WTC11 (cell line): ENCODE measurements around the gene SH3BP5. TPM values are rescaled to one million over a fixed set of nuclear protein-coding genes. Genes with fewer than 3 reads are reported as not detected.
A peak's percentile ranks its signal among the peaks of the same experiment; 100 is the strongest.

Source experiments
- ATAC-seq: fragments of 200-7000 bp; cut with Tn5 transposase; 2 replicates; pipeline ENCODE4 v1.10.0; 2021; ENCODE audit warnings: mild to moderate bottlenecking, moderate library complexity
- CTCF ChIA-PET: fragments of 300-600 bp; sonication (Branson Sonifier 250); formaldehyde crosslinking; loops from one replicate; lab custom pipeline; 2021; ENCODE audit warnings: antibody characterized with exemption; lab: Charles Lee
- POLR2A ChIA-PET: fragments of 350-600 bp; sonication (Branson Sonifier 250); formaldehyde crosslinking; loops from one replicate; lab custom pipeline; 2021; ENCODE audit warnings: antibody characterized with exemption; lab: Charles Lee
- DNase-seq: peaks from one replicate; pipeline ENCODE4 v3.0.0; 2021; ENCODE audit warnings: low spot score
- H3K27ac Mint-ChIP-seq: 2 replicates; pipeline ENCODE4 v1.8.0; 2021; ENCODE audit warnings: mixed read lengths
- H3K27me3 Mint-ChIP-seq: 2 replicates; pipeline ENCODE4 v1.8.0; 2021; ENCODE audit warnings: low read depth, mild to moderate bottlenecking, moderate library complexity, mixed read lengths
- H3K36me3 Mint-ChIP-seq: 2 replicates; pipeline ENCODE4 v1.8.0; 2021; ENCODE audit warnings: mixed read lengths
- H3K4me1 Mint-ChIP-seq: 2 replicates; pipeline ENCODE4 v1.8.0; 2022; ENCODE audit warnings: mixed read lengths
- H3K4me3 Mint-ChIP-seq: 2 replicates; pipeline ENCODE4 v1.8.0; 2021; ENCODE audit warnings: mild to moderate bottlenecking, moderate library complexity, mixed read lengths
- H3K9me3 Mint-ChIP-seq: 2 replicates; pipeline ENCODE4 v1.8.0; 2021; ENCODE audit warnings: mixed read lengths
- ATF1 ChIP-seq: sonication (generic); formaldehyde crosslinking; IDR thresholded peaks from 2 replicates; pipeline ENCODE4 v1.8.1; 2023; ENCODE audit warnings: mild to moderate bottlenecking, moderate library complexity, missing genetic modification reagents
- CDX4 ChIP-seq: fragments of 250-450 bp; sonication (Bioruptor Pico); IDR thresholded peaks from 2 replicates; pipeline ENCODE4 v1.9.0; 2021; ENCODE audit warnings: moderate library complexity, mild to moderate bottlenecking, inconsistent platforms, borderline replicate concordance
- CREB1 ChIP-seq: sonication (generic); formaldehyde crosslinking; IDR thresholded peaks from 2 replicates; pipeline ENCODE4 v1.8.0; 2023; ENCODE audit warnings: mild to moderate bottlenecking, missing genetic modification reagents
- E2F1 ChIP-seq: sonication (generic); formaldehyde crosslinking; IDR thresholded peaks from 2 replicates; pipeline ENCODE4 v1.8.0; 2022; ENCODE audit warnings: mild to moderate bottlenecking, missing genetic modification reagents
- EMX1 ChIP-seq: fragments of 250-450 bp; sonication (Bioruptor Pico); IDR thresholded peaks from 2 replicates; pipeline ENCODE4 v1.8.0; 2021; ENCODE audit warnings: mild to moderate bottlenecking
- ESRRA ChIP-seq: sonication (generic); formaldehyde crosslinking; IDR thresholded peaks from 2 replicates; pipeline ENCODE4 v1.8.1; 2022; ENCODE audit warnings: mild to moderate bottlenecking, missing genetic modification reagents, borderline replicate concordance
- FOXK1 ChIP-seq: sonication (generic); formaldehyde crosslinking; IDR thresholded peaks from 2 replicates; pipeline ENCODE4 v1.8.0; 2022; ENCODE audit warnings: mild to moderate bottlenecking, moderate library complexity, missing genetic modification reagents
- HMGA2 ChIP-seq: fragments of 250-450 bp; sonication (Bioruptor Pico); IDR thresholded peaks from 2 replicates; pipeline ENCODE4 v1.4.0; 2021; ENCODE audit warnings: mild to moderate bottlenecking, moderate library complexity
- HMGXB4 ChIP-seq: sonication (generic); formaldehyde crosslinking; IDR thresholded peaks from 2 replicates; pipeline ENCODE4 v1.8.1; 2023; ENCODE audit warnings: mild to moderate bottlenecking, moderate library complexity, missing genetic modification reagents
- JAZF1 ChIP-seq: fragments of 250-450 bp; sonication (Bioruptor Pico); IDR thresholded peaks from 2 replicates; pipeline ENCODE4 v1.9.0; 2021; ENCODE audit warnings: moderate library complexity, mild to moderate bottlenecking, inconsistent platforms
- JUN ChIP-seq: sonication (generic); formaldehyde crosslinking; IDR thresholded peaks from 2 replicates; pipeline ENCODE4 v1.8.0; 2023; ENCODE audit warnings: mild to moderate bottlenecking, missing genetic modification reagents
- NFATC4 ChIP-seq: fragments of 250-450 bp; sonication (Bioruptor Pico); IDR thresholded peaks from 2 replicates; pipeline ENCODE4 v1.9.0; 2021; ENCODE audit warnings: mild to moderate bottlenecking
- NR3C1 ChIP-seq: sonication (generic); formaldehyde crosslinking; conservative IDR thresholded peaks from 2 replicates; pipeline ENCODE4 v1.8.1; 2023; ENCODE audit warnings: low read depth, mild to moderate bottlenecking, missing genetic modification reagents
- PREB ChIP-seq: sonication (generic); formaldehyde crosslinking; IDR thresholded peaks from 2 replicates; pipeline ENCODE4 v1.8.1; 2022; ENCODE audit warnings: mild to moderate bottlenecking, missing genetic modification reagents, moderate library complexity, borderline replicate concordance
- TCF7 ChIP-seq: sonication (generic); formaldehyde crosslinking; IDR thresholded peaks from 2 replicates; pipeline ENCODE4 v1.8.0; 2022; ENCODE audit warnings: mild to moderate bottlenecking, low read depth, missing genetic modification reagents, moderate library complexity
- TEAD1 ChIP-seq: sonication (generic); formaldehyde crosslinking; IDR thresholded peaks from 2 replicates; pipeline ENCODE4 v1.8.0; 2022; ENCODE audit warnings: mild to moderate bottlenecking, missing genetic modification reagents
- ZBTB21 ChIP-seq: sonication (generic); formaldehyde crosslinking; IDR thresholded peaks from 2 replicates; pipeline ENCODE4 v1.8.1; 2023; ENCODE audit warnings: mild to moderate bottlenecking, missing genetic modification reagents, borderline replicate concordance
- ZMAT4 ChIP-seq: fragments of 250-450 bp; sonication (Bioruptor Pico); IDR thresholded peaks from 2 replicates; pipeline ENCODE4 v1.9.0; 2021; ENCODE audit warnings: mild to moderate bottlenecking
- ZNF121 ChIP-seq: sonication (generic); formaldehyde crosslinking; IDR thresholded peaks from 2 replicates; pipeline ENCODE4 v1.8.0; 2023; ENCODE audit warnings: missing genetic modification reagents
- ZNF232 ChIP-seq: sonication (generic); formaldehyde crosslinking; IDR thresholded peaks from 2 replicates; pipeline ENCODE4 v1.8.0; 2022; ENCODE audit warnings: mild to moderate bottlenecking, missing genetic modification reagents
- ZNF281 ChIP-seq: sonication (generic); formaldehyde crosslinking; IDR thresholded peaks from 2 replicates; pipeline ENCODE4 v1.8.0; 2023; ENCODE audit warnings: mild to moderate bottlenecking, missing genetic modification reagents
- ZNF423 ChIP-seq: fragments of 250-450 bp; sonication (Bioruptor Pico); IDR thresholded peaks from 2 replicates; pipeline ENCODE4 v2.1.2; 2022; ENCODE audit warnings: mild to moderate bottlenecking, moderate library complexity
- ZSCAN18 ChIP-seq: fragments of 250-450 bp; sonication (Bioruptor Pico); IDR thresholded peaks from 2 replicates; pipeline ENCODE4 v2.1.2; 2022; ENCODE audit warnings: mild to moderate bottlenecking, moderate library complexity
- total RNA-seq: library from RNA; stranded (reverse); gene quantifications from 3 replicates; pipeline ENCODE4 v1.2.3, GENCODE V29; 2021

SH3BP5 gene
- total RNA-seq, 1 experiment from 2014 or later = 7.2 TPM

- DNase-seq = no peak
- peaks cover 40% of the 10 kb centered on the region for H3K4me1 Mint-ChIP-seq
- peaks cover 34% of the 10 kb centered on the region for H3K27me3 Mint-ChIP-seq
- ChIA-PET POLR2A (no interaction called here), CTCF (interaction anchor here (0.5 to 6.2 kb wide), 4 partner anchors 25 to 325 kb away, joined by 3 to 76 read pairs (median 4); no protein-coding TSS in a partner anchor)
- H3K36me3 Mint-ChIP-seq = no peaks in the 10 kb centered on the region
- no peak for ATAC-seq
- peak overlapping the region; percentile 95; the same call in 1 of the 2 replicates for H3K4me3 Mint-ChIP-seq
- no peak overlapping the region for H3K27ac Mint-ChIP-seq
- TF ChIP-seq HMGXB4 (CRISPR knock-in tag) (no peak), ZNF281 (no peak), HMGA2 (CRISPR knock-in tag) (no peak), CREB1 (CRISPR knock-in tag) (no peak), EMX1 (CRISPR knock-in tag) (no peak), CDX4 (CRISPR knock-in tag) (no peak), ZNF232 (CRISPR knock-in tag) (no peak), PREB (CRISPR knock-in tag) (no peak), NR3C1 (CRISPR knock-in tag) (no peak), JUN (CRISPR knock-in tag) (no peak), TCF7 (CRISPR knock-in tag) (no peak), ZNF423 (CRISPR knock-in tag) (no peak), ZNF121 (no peak), ZBTB21 (CRISPR knock-in tag) (no peak), JAZF1 (CRISPR knock-in tag) (no peak)
- H3K9me3 Mint-ChIP-seq = no peaks in the 10 kb centered on the region
Measured at GRCh38 chr3:15330031-15330596, 2.3 kb downstream of the SH3BP5 start.

- Mint-ChIP-seq H3K4me3 (no peak overlapping the region), H3K27ac (peak overlapping the region; percentile 51; the same call in 1 of the 2 replicates), H3K36me3 (no peaks in the 10 kb centered on the region), H3K9me3 (no peaks in the 10 kb centered on the region), H3K27me3 (peaks cover 31% of the 10 kb centered on the region), H3K4me1 (peaks cover 48% of the 10 kb centered on the region)
- ChIA-PET POLR2A (interaction anchor here (0.6 kb wide), 1 partner anchor 16 kb away, joined by 4 read pairs; no protein-coding TSS in a partner anchor), CTCF (interaction anchor here (0.5 to 6.2 kb wide), 4 partner anchors 25 to 324 kb away, joined by 3 to 76 read pairs (median 4); no protein-coding TSS in a partner anchor)
- no peak for TF ChIP-seq FOXK1 (CRISPR knock-in tag)
- TF ChIP-seq ZSCAN18 (CRISPR knock-in tag) = no peak
- TF ChIP-seq E2F1 (CRISPR knock-in tag) = no peak
- no peak for TF ChIP-seq ESRRA
- no peak for TF ChIP-seq TCF7 (CRISPR knock-in tag)
- no peak for TF ChIP-seq ZMAT4
- no peak for TF ChIP-seq ATF1
- no peak for TF ChIP-seq NR3C1 (CRISPR knock-in tag)
- TF ChIP-seq NFATC4 (CRISPR knock-in tag) = no peak
- TF ChIP-seq TEAD1 (CRISPR knock-in tag) = no peak
- DNase-seq (no peak), ATAC-seq (no peak)
Measured at GRCh38 chr3:15329046-15330005, 3.1 kb downstream of the SH3BP5 start.
